ENCODE measurements around the gene RSAD2.

The RSAD2 gene

GRCh38 chr2:6943971-6944370 lies 66.4 kb downstream of the RSAD2 start:
- no peaks in the 10 kb centered on the region for H3F3A ChIP-seq (ENCODE audit: insufficient read depth)
- TF ChIP-seq, protein P1, sequence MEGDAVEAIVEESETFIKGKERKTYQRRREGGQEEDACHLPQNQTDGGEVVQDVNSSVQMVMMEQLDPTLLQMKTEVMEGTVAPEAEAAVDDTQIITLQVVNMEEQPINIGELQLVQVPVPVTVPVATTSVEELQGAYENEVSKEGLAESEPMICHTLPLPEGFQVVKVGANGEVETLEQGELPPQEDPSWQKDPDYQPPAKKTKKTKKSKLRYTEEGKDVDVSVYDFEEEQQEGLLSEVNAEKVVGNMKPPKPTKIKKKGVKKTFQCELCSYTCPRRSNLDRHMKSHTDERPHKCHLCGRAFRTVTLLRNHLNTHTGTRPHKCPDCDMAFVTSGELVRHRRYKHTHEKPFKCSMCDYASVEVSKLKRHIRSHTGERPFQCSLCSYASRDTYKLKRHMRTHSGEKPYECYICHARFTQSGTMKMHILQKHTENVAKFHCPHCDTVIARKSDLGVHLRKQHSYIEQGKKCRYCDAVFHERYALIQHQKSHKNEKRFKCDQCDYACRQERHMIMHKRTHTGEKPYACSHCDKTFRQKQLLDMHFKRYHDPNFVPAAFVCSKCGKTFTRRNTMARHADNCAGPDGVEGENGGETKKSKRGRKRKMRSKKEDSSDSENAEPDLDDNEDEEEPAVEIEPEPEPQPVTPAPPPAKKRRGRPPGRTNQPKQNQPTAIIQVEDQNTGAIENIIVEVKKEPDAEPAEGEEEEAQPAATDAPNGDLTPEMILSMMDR (IDR thresholded peaks at IDR 0.05; ENCODE audit: insufficient read depth, low read length, poor library complexity, severe bottlenecking), result no peak
- TF ChIP-seq EZH2phosphoT487 (conservative IDR thresholded peaks at IDR 0.05; ENCODE audit: low read length), result no peak
- H3K27me3 ChIP-seq (ENCODE audit: low read length), result no peaks in the 10 kb centered on the region
- H3K27ac ChIP-seq (ENCODE audit: low read depth, low read length), result no peak overlapping the region
- H2AFZ ChIP-seq (ENCODE audit: low read depth, low read length, severe bottlenecking), result no peak overlapping the region
- H3K9ac ChIP-seq (ENCODE audit: low read length), result no peak overlapping the region
- no peak overlapping the region for H3K4me3 ChIP-seq (ENCODE audit: insufficient read depth, low read length, poor library complexity, severe bottlenecking)
- no peaks in the 10 kb centered on the region for H3K36me3 ChIP-seq (ENCODE audit: low read length)
- no peaks in the 10 kb centered on the region for H3K9me2 ChIP-seq (replicated peaks; ENCODE audit: insufficient read depth, low read length)
- no peaks in the 10 kb centered on the region for H4K20me1 ChIP-seq (ENCODE audit: low read depth, low read length)
- H3K4me2 ChIP-seq (ENCODE audit: low read depth, low read length, poor library complexity, severe bottlenecking), result no peak overlapping the region
- no peaks in the 10 kb centered on the region for H3K79me2 ChIP-seq (ENCODE audit: insufficient read depth, low read length)
- no peaks in the 10 kb centered on the region for H3K9me3 ChIP-seq (ENCODE audit: insufficient read depth, low read length)

- H3K27me3 ChIP-seq (ENCODE audit: low read length), result no peaks in the 10 kb centered on the region
- no peak overlapping the region for H3K4me3 ChIP-seq (ENCODE audit: insufficient read depth, low read length, poor library complexity, severe bottlenecking)
- H3K27ac ChIP-seq (ENCODE audit: low read depth, low read length), result no peak overlapping the region
- H3K9me3 ChIP-seq (ENCODE audit: insufficient read depth, low read length), result no peaks in the 10 kb centered on the region
- no peak overlapping the region for H3K4me2 ChIP-seq (ENCODE audit: low read depth, low read length, poor library complexity, severe bottlenecking)
- H3K36me3 ChIP-seq (ENCODE audit: low read length), result no peaks in the 10 kb centered on the region
- TF ChIP-seq, protein P1 (IDR thresholded peaks at IDR 0.05; ENCODE audit: insufficient read depth, low read length, poor library complexity, severe bottlenecking), result no peak
- TF ChIP-seq EZH2phosphoT487 (conservative IDR thresholded peaks at IDR 0.05; ENCODE audit: low read length), result no peak
- H3F3A ChIP-seq (ENCODE audit: insufficient read depth), result no peaks in the 10 kb centered on the region
- H2AFZ ChIP-seq (ENCODE audit: low read depth, low read length, severe bottlenecking), result no peak overlapping the region
- H3K79me2 ChIP-seq (ENCODE audit: insufficient read depth, low read length), result no peaks in the 10 kb centered on the region
- H3K9me2 ChIP-seq (replicated peaks; ENCODE audit: insufficient read depth, low read length), result no peaks in the 10 kb centered on the region
- H4K20me1 ChIP-seq (ENCODE audit: low read depth, low read length), result no peaks in the 10 kb centered on the region
- no peak overlapping the region for H3K9ac ChIP-seq (ENCODE audit: low read length)
These were observed 67.0 kb downstream of the RSAD2 start for GRCh38 chr2:6944555-6944954.

GRCh38 chr2:6945087-6945813 lies 67.7 kb downstream of the RSAD2 start:
- Histone ChIP-seq H3K4me2 (ENCODE audit: low read depth, low read length, poor library complexity, severe bottlenecking) (no peak overlapping the region), H3K36me3 (ENCODE audit: low read length) (no peaks in the 10 kb centered on the region), H3K9me3 (ENCODE audit: insufficient read depth, low read length) (no peaks in the 10 kb centered on the region), H3K4me3 (ENCODE audit: insufficient read depth, low read length, poor library complexity, severe bottlenecking) (no peak overlapping the region), H2AFZ (ENCODE audit: low read depth, low read length, severe bottlenecking) (no peak overlapping the region), H4K20me1 (ENCODE audit: low read depth, low read length) (no peaks in the 10 kb centered on the region), H3K9ac (ENCODE audit: low read length) (no peak overlapping the region), H3K27me3 (ENCODE audit: low read length) (no peaks in the 10 kb centered on the region), H3F3A (ENCODE audit: insufficient read depth) (no peaks in the 10 kb centered on the region), H3K27ac (ENCODE audit: low read depth, low read length) (no peak overlapping the region), H3K9me2 (replicated peaks; ENCODE audit: insufficient read depth, low read length) (no peaks in the 10 kb centered on the region), H3K79me2 (ENCODE audit: insufficient read depth, low read length) (no peaks in the 10 kb centered on the region)
- TF ChIP-seq EZH2phosphoT487 (conservative IDR thresholded peaks at IDR 0.05; ENCODE audit: low read length), result no peak
- TF ChIP-seq, protein P1 (IDR thresholded peaks at IDR 0.05; ENCODE audit: insufficient read depth, low read length, poor library complexity, severe bottlenecking), result no peak
